ENCODE results near the gene SRCIN1.

DNA sequence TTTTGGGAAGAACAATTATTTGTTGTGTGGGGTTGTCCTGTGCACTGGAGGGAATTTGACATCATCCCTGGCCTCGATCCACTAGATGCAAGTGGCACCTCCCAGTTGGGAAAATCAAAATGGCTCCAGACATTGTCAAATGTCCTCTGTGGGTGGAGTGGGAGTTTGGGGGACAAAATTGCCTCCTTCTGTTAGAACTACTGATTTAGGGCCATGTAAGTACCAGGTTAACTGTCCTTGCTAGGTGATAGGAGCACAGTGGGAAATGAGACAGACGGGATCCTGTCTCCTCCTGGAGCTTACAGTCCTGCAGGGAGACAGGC, 120.6 kb downstream of the SRCIN1 start:
- no peak for TF ChIP-seq POLR2A (IDR thresholded peaks at IDR 0.05)
- TF ChIP-seq, protein P1, sequence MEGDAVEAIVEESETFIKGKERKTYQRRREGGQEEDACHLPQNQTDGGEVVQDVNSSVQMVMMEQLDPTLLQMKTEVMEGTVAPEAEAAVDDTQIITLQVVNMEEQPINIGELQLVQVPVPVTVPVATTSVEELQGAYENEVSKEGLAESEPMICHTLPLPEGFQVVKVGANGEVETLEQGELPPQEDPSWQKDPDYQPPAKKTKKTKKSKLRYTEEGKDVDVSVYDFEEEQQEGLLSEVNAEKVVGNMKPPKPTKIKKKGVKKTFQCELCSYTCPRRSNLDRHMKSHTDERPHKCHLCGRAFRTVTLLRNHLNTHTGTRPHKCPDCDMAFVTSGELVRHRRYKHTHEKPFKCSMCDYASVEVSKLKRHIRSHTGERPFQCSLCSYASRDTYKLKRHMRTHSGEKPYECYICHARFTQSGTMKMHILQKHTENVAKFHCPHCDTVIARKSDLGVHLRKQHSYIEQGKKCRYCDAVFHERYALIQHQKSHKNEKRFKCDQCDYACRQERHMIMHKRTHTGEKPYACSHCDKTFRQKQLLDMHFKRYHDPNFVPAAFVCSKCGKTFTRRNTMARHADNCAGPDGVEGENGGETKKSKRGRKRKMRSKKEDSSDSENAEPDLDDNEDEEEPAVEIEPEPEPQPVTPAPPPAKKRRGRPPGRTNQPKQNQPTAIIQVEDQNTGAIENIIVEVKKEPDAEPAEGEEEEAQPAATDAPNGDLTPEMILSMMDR (IDR thresholded peaks at IDR 0.05): no peak
